Transverse colon (tissue), 4 donors: ENCODE results near the gene GIMAP1. TPM values are rescaled to one million over a fixed set of nuclear protein-coding genes. Genes with fewer than 3 reads are reported as not detected.

Source experiments
- DNase-seq: peaks from one replicate; pipeline ENCODE4 v3.0.0-alpha.2; 2019
- H3K27ac ChIP-seq, 4 donors: fragments of 200-600 bp; sonication (generic); 2 replicates each; pipeline ENCODE4 v1.5.1; 2016 to 2018; ENCODE audit warnings: inconsistent platforms in 4 of 4
- H3K27me3 ChIP-seq: fragments of 200-600 bp; sonication (generic); 2 replicates; pipeline ENCODE4 v1.5.1; 2017; ENCODE audit warnings: inconsistent platforms
- H3K36me3 ChIP-seq, 4 donors: fragments of 200-600 bp; sonication (generic); 2 replicates each; pipeline ENCODE4 v1.5.1; 2017 to 2019; ENCODE audit warnings: inconsistent platforms in 4 of 4
- H3K4me1 ChIP-seq, 4 donors: fragments of 200-600 bp; sonication (generic); 2 replicates each; pipeline ENCODE4 v1.5.1; 2017 to 2020; ENCODE audit warnings: inconsistent platforms in 4 of 4
- H3K4me3 ChIP-seq, 4 donors: fragments of 200-600 bp; sonication (generic); 1 replicate in 1 of 4; 2 replicates in 3 of 4; pipeline versions ENCODE4 v1.5.1 to v1.6.1; 2017 to 2019; ENCODE audit warnings: inconsistent platforms in 4 of 4
- H3K9me3 ChIP-seq, 2 donors: fragments of 200-600 bp; sonication (generic); 2 replicates each; pipeline ENCODE4 v1.5.1; 2017 to 2019; ENCODE audit warnings: inconsistent platforms in 2 of 2
- EP300 ChIP-seq: sonication (generic); formaldehyde crosslinking; IDR thresholded peaks from one replicate; pipeline ENCODE4 v1.6.1; 2017; ENCODE audit warnings: antibody characterized with exemption, low read depth
- POLR2A ChIP-seq: fragments of 450-650 bp; IDR thresholded peaks from one replicate; pipeline ENCODE4 v1.6.1; 2016; ENCODE audit warnings: antibody characterized with exemption, mild to moderate bottlenecking, moderate library complexity
- POLR2AphosphoS5 ChIP-seq, 3 donors: sonication (generic); formaldehyde crosslinking; IDR thresholded peaks; one replicate each; pipeline ENCODE4 v1.6.1; 2016; ENCODE audit warnings: antibody characterized with exemption in 3 of 3
- WGBS, 2 donors: methylation state at CpG; one replicate each; pipeline ENCODE4 v1.1.5; 2018; ENCODE audit warnings: low coverage in 1 of 2; 5-methylcytosine and 5-hydroxymethylcytosine counted together
- in situ Hi-C, 4 donors: fragments of 200-750 bp; cut with MboI; loops; one replicate each; pipeline versions ENCODE4 v1.15.0 to v1.15.1; 2017; ENCODE audit warnings: low sequenced_read_pairs in 3 of 4, low pct_ligation_motif_present in 1 of 4, low pct_unique_long_range_greater_than_20kb in 1 of 4
- intact Hi-C: fragments of 100-400 bp; cut with DNase I; formaldehyde crosslinking; loops from one replicate; pipeline ENCODE4 v1.15.1; 2023; ENCODE audit warnings: low total_unique reads
- total RNA-seq, 4 donors: library from RNA; depleted of rRNA; stranded (reverse); fragments of >200 nt; gene quantifications; one replicate each; pipeline ENCODE4 v1.1.0, GENCODE V29; 2016
- TF ChIP-seq, protein P1 (sequence below), 5 experiments: fragments of 200-600 bp in 3 of 5; fragments of 450-650 bp in 2 of 5; sonication (generic) in 3 of 5; IDR thresholded peaks; 1 replicate in 2 of 5; 2 replicates in 3 of 5; pipeline ENCODE4 v1.5.1; 2016 to 2017; ENCODE audit warnings: antibody characterized with exemption in 5 of 5, inconsistent platforms in 3 of 5, mild to moderate bottlenecking in 2 of 5, moderate library complexity in 1 of 5

GIMAP1 gene
- total RNA-seq, 4 donors from 2014 or later, result 0.40 to 3.0 (median 1.8) TPM

DNA sequence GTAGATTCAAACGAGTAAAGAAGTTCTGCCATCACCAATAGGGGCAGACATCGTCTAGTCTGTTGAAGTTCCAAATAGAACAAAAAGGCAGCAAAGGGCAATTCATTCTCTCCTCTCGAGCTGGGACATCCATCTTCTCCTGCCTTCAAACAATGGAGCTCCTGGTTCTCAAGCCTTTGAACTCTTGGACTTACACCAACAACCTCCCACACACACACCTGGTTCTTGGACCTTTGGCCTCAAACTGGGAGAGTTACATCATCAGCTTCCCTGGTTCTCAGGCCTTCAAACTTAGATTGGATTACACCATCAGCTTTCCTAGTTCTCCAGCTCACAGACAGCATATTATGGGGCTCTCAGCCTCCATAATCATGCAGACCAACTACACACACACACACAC lies 11.0 kb downstream of the GIMAP1 start:
- Histone ChIP-seq H3K36me3 (no peaks in the 10 kb centered on the region), H3K9me3 (peaks cover 6 to 9% of the 10 kb centered on the region in 2 donors), H3K4me1 (no peaks in the 10 kb centered on the region), H3K4me3 (no peak overlapping the region), H3K27me3 (no peaks in the 10 kb centered on the region), H3K27ac (no peak overlapping the region)
- DNase-seq, result peak; percentile 46
- TF ChIP-seq POLR2AphosphoS5 (IDR thresholded peaks at IDR 0.05), result peak in 1 of 3 donors; percentile 28
- TF ChIP-seq, protein P1, sequence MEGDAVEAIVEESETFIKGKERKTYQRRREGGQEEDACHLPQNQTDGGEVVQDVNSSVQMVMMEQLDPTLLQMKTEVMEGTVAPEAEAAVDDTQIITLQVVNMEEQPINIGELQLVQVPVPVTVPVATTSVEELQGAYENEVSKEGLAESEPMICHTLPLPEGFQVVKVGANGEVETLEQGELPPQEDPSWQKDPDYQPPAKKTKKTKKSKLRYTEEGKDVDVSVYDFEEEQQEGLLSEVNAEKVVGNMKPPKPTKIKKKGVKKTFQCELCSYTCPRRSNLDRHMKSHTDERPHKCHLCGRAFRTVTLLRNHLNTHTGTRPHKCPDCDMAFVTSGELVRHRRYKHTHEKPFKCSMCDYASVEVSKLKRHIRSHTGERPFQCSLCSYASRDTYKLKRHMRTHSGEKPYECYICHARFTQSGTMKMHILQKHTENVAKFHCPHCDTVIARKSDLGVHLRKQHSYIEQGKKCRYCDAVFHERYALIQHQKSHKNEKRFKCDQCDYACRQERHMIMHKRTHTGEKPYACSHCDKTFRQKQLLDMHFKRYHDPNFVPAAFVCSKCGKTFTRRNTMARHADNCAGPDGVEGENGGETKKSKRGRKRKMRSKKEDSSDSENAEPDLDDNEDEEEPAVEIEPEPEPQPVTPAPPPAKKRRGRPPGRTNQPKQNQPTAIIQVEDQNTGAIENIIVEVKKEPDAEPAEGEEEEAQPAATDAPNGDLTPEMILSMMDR (IDR thresholded peaks at IDR 0.05), result no peak
- intact Hi-C loops (no loop called here), in situ Hi-C loops (loop anchor here in 1 of 4 donors (25.0 kb wide), 1 partner anchor 265 kb away; the partner anchor contains the start of gene GIMAP8)
- 48 to 52% methylated on average over 2 to 3 of the region's 3 CpGs for WGBS, 2 donors

DNA sequence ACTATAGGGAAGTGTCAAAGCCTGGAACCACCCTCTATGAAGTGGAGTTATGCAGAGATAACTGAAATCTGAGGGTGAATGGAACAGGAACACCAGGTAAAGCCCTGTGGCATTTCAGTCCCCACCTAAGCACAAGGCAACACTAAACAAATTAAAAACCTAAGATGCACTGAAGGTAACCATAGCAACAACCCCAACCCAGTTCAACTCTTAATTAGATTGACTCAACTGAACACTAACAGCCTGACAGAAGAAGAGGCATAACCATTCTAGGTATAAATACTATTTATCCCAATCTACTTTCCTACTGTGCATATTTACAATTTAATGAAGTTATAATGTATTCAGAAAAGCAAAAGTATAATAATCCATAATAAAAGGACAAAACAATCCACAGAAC lies 11.6 kb downstream of the GIMAP1 start:
- intact Hi-C loops, result no loop called here
- in situ Hi-C loops, result loop anchor here in 1 of 4 donors (25.0 kb wide), 1 partner anchor 266 kb away; the partner anchor contains the start of gene GIMAP8
- no peaks in the 10 kb centered on the region for H3K4me1 ChIP-seq
- H3K4me3 ChIP-seq, result no peak overlapping the region
- TF ChIP-seq, protein P1 (IDR thresholded peaks at IDR 0.05), result no peak
- TF ChIP-seq EP300, result no peak
- no peak for TF ChIP-seq POLR2AphosphoS5 (IDR thresholded peaks at IDR 0.05)
- no peak for TF ChIP-seq POLR2A
- no peak overlapping the region for H3K27ac ChIP-seq
- no peaks in the 10 kb centered on the region for H3K36me3 ChIP-seq
- DNase-seq, result no peak
- H3K9me3 ChIP-seq, result peaks cover 6 to 9% of the 10 kb centered on the region in 2 donors
- no peaks in the 10 kb centered on the region for H3K27me3 ChIP-seq

GRCh38 chr7:150728609-150729008 lies 12.2 kb downstream of the GIMAP1 start:
- Histone ChIP-seq H3K9me3 (peaks cover 6 to 9% of the 10 kb centered on the region in 2 donors), H3K36me3 (no peaks in the 10 kb centered on the region), H3K27me3 (no peaks in the 10 kb centered on the region), H3K4me1 (no peaks in the 10 kb centered on the region), H3K4me3 (no peak overlapping the region), H3K27ac (no peak overlapping the region)
- TF ChIP-seq POLR2A (no peak), POLR2AphosphoS5 (IDR thresholded peaks at IDR 0.05) (no peak), EP300 (no peak)
- TF ChIP-seq, protein P1 (IDR thresholded peaks at IDR 0.05), result no peak
- in situ Hi-C loops, result loop anchor here in 1 of 4 donors (25.0 kb wide), 1 partner anchor 266 kb away; the partner anchor contains the start of gene GIMAP8
- intact Hi-C loops, result no loop called here
- DNase-seq, result no peak

DNA sequence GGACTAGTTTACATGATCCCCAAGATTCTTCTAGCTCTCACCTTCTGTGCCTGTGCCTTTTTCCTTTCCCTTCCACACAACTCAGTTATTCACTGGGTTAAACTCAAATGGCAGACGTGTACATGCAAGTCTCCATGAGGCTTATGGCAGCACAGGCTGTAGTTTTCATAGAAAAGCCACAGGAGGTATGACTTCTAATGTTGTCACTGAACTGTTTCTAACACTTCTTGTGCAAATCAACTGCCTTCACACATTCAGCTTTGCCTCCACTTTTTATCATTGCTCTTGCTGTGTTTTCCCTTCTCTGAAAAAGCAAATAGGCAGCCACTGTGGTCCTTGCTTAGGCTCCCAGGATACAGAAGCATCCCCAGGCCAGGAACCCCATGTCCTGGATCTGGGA lies 15.5 kb downstream of the GIMAP1 start:
- H3K36me3 ChIP-seq, result no peaks in the 10 kb centered on the region
- in situ Hi-C loops, result loop anchor here in 1 of 4 donors (25.0 kb wide), 1 partner anchor 270 kb away; the partner anchor contains the start of gene GIMAP8
- H3K27ac ChIP-seq, result no peak overlapping the region
- H3K9me3 ChIP-seq, result peaks cover 6 to 9% of the 10 kb centered on the region in 2 donors
- intact Hi-C loops, result no loop called here
- no peak for DNase-seq
- H3K4me3 ChIP-seq, result no peak overlapping the region
- TF ChIP-seq POLR2A (no peak), EP300 (no peak), POLR2AphosphoS5 (IDR thresholded peaks at IDR 0.05) (no peak)
- TF ChIP-seq, protein P1 (IDR thresholded peaks at IDR 0.05), result no peak
- H3K27me3 ChIP-seq, result no peaks in the 10 kb centered on the region
- peaks cover 0 to 3% (median 0%) of the 10 kb centered on the region in 4 donors for H3K4me1 ChIP-seq
- WGBS, 2 donors, result 50 to 87% methylated on average over 1 of the region's 1 CpG
